SU-DHL-6 (cell line): Measurements from ENCODE around the gene FIBIN.

Source experiments
- H2AFZ ChIP-seq: fragments of 200-600 bp; sonication (generic); 2 replicates; pipeline ENCODE4 v1.6.1; 2014; ENCODE audit warnings: low read depth, mild to moderate bottlenecking, moderate library complexity, mixed read lengths, antibody characterized with exemption, low read length; ENCODE audit not compliant: severe bottlenecking
- H3F3A ChIP-seq: fragments of 200-600 bp; shearing (Covaris generic); 2 replicates; pipeline ENCODE4 v1.6.0; 2016; ENCODE audit warnings: antibody characterized with exemption, mild to moderate bottlenecking; ENCODE audit not compliant: insufficient read depth
- H3K27ac ChIP-seq: fragments of 200-600 bp; sonication (generic); 2 replicates; pipeline ENCODE4 v1.5.1; 2016; ENCODE audit warnings: low read depth, mild to moderate bottlenecking, low read length, moderate library complexity, mixed read lengths
- H3K27me3 ChIP-seq: fragments of 200-600 bp; sonication (generic), shearing (Covaris generic); 2 replicates; pipeline ENCODE4 v1.6.0; 2014; ENCODE audit warnings: mild to moderate bottlenecking, low read length
- H3K36me3 ChIP-seq: fragments of 200-600 bp; sonication (generic); 2 replicates; pipeline ENCODE4 v1.6.1; 2014; ENCODE audit warnings: mild to moderate bottlenecking, low read length, mixed read lengths
- H3K4me2 ChIP-seq: fragments of 300-600, 200-600 bp; shearing (Covaris generic), sonication (generic); 2 replicates; pipeline ENCODE4 v1.6.0; 2014; ENCODE audit warnings: low read length, low read depth, mild to moderate bottlenecking; ENCODE audit not compliant: poor library complexity, severe bottlenecking
- H3K4me3 ChIP-seq: fragments of 200-600 bp; sonication (generic); 2 replicates; pipeline ENCODE4 v1.5.1; 2014; ENCODE audit warnings: antibody characterized with exemption, low read length, mild to moderate bottlenecking, mixed read lengths; ENCODE audit not compliant: insufficient read depth, poor library complexity, severe bottlenecking
- H3K79me2 ChIP-seq: fragments of 200-600 bp; sonication (generic); 2 replicates; pipeline ENCODE4 v1.6.1; 2014; ENCODE audit warnings: mild to moderate bottlenecking, low read length, moderate library complexity; ENCODE audit not compliant: insufficient read depth
- H3K9ac ChIP-seq: fragments of 200-600 bp; sonication (generic); 2 replicates; pipeline ENCODE4 v1.7.0; 2014; ENCODE audit warnings: mild to moderate bottlenecking, low read length
- H3K9me2 ChIP-seq: fragments of 200-600 bp; sonication (generic); replicated peaks from 2 replicates; pipeline ENCODE4 v1.6.1; 2014; ENCODE audit warnings: low read length; ENCODE audit not compliant: insufficient read depth
- H3K9me3 ChIP-seq: fragments of 200-600 bp; sonication (generic); 2 replicates; pipeline ENCODE4 v1.6.1; 2014; ENCODE audit warnings: low read length, mixed read lengths; ENCODE audit not compliant: insufficient read depth
- H4K20me1 ChIP-seq: fragments of 200-600 bp; sonication (generic); 2 replicates; pipeline ENCODE4 v1.6.1; 2014; ENCODE audit warnings: low read depth, mild to moderate bottlenecking, antibody characterized with exemption, low read length, moderate library complexity, mixed read lengths
- EZH2phosphoT487 ChIP-seq: fragments of 200-600 bp; sonication (generic), shearing (Covaris generic); conservative IDR thresholded peaks from 2 replicates; pipeline ENCODE4 v1.6.1; 2018; ENCODE audit warnings: mild to moderate bottlenecking, antibody characterized with exemption, low read length, moderate library complexity, mixed read lengths
- TF ChIP-seq, protein P1 (sequence below): fragments of 200-600 bp; sonication (generic); IDR thresholded peaks from one replicate; pipeline ENCODE4 v1.5.1; 2017; ENCODE audit warnings: antibody characterized with exemption, mild to moderate bottlenecking, low read length, moderate library complexity; ENCODE audit not compliant: insufficient read depth, poor library complexity, severe bottlenecking

FIBIN gene

DNA sequence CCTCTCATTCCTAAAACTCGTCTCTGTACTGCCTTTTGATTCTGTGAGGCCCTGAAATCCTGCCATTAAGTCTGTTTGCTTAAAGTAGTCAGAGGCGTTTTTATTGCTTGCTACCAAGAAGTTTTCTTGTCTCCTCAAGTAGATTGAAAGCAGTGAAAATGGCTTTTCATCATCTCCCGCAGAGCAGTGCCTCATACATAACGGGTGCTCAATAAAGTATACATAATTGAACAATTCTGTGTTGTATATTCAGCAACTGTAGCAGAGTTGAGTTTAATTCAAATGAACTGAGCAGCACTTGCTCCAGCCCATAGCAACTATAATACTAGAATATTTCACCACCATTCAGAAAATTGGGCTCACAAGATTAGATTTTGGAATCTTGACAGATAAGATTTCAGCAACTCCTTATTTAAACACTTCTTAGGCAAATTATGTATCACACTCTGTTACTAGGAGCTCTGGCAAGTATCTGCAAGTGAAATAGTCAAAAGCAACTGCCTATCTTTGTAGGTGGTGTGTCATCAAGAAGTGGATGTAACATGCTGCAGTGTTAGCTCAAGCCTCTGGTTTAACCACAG lies 20.0 kb downstream of the FIBIN start:
- Histone ChIP-seq H3K9me3 (no peaks in the 10 kb centered on the region), H2AFZ (no peak overlapping the region), H3K27ac (no peak overlapping the region), H3K4me3 (no peak overlapping the region), H3K27me3 (no peaks in the 10 kb centered on the region), H3F3A (no peaks in the 10 kb centered on the region), H3K9me2 (no peaks in the 10 kb centered on the region), H3K79me2 (no peaks in the 10 kb centered on the region), H3K9ac (no peak overlapping the region), H3K4me2 (no peak overlapping the region), H4K20me1 (no peaks in the 10 kb centered on the region), H3K36me3 (no peaks in the 10 kb centered on the region)
- TF ChIP-seq, protein P1, sequence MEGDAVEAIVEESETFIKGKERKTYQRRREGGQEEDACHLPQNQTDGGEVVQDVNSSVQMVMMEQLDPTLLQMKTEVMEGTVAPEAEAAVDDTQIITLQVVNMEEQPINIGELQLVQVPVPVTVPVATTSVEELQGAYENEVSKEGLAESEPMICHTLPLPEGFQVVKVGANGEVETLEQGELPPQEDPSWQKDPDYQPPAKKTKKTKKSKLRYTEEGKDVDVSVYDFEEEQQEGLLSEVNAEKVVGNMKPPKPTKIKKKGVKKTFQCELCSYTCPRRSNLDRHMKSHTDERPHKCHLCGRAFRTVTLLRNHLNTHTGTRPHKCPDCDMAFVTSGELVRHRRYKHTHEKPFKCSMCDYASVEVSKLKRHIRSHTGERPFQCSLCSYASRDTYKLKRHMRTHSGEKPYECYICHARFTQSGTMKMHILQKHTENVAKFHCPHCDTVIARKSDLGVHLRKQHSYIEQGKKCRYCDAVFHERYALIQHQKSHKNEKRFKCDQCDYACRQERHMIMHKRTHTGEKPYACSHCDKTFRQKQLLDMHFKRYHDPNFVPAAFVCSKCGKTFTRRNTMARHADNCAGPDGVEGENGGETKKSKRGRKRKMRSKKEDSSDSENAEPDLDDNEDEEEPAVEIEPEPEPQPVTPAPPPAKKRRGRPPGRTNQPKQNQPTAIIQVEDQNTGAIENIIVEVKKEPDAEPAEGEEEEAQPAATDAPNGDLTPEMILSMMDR: no peak
- no peak for TF ChIP-seq EZH2phosphoT487

DNA sequence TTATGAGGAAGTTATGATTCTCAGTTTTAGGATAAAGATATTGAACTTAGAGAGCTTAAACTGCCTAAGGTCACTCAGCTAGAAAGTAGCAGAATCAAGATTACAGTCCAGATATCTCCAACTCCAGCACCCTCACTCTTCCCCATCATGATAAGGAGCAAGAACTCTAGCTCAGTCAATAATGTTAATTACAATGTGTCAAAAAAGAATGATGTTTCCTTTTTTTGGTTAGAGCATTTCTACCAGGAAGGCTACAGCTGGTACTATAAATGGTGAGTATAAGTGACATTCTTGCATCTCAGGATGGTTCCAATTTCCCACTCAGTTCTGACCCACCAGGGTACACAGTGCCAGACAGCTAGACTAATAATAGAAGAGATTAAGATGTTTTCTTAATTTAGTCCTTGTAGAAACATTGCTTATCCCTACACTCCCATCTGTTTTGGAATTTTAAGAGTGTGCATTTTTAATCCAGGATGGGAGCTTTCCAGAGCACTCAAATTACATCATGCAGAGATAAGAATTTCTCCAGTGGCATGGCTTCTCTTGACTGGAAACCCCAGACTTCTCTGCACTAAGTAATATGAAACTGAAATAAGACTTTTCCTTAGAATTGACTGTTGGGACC lies 25.1 kb downstream of the FIBIN start:
- no peak overlapping the region for H3K4me2 ChIP-seq
- no peaks in the 10 kb centered on the region for H3K79me2 ChIP-seq
- H3K4me3 ChIP-seq: no peak overlapping the region

DNA sequence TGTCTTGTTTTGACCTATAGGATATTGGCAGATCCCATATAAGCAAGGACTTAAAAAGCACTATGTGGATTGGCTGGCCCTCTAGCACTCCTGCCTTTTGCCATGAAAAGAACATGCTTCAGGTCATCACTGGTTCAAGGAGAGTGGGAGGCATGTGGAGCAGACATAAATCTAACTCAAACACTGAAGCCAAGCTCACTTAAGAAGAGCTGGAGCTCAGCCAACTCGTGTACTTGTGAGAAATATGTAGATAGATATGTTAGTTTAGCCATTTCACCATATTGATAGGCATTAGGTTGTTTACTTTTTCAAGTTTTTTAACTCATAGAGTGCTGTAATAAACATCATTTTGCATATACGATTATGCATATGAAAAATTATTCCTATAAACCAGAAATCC lies 26.8 kb downstream of the FIBIN start:
- H3K36me3 ChIP-seq: no peaks in the 10 kb centered on the region
- no peak for TF ChIP-seq EZH2phosphoT487
- TF ChIP-seq, protein P1: no peak
- H3K9ac ChIP-seq: no peak overlapping the region
- H4K20me1 ChIP-seq: no peaks in the 10 kb centered on the region
- H3K4me3 ChIP-seq: no peak overlapping the region
- no peak overlapping the region for H3K4me2 ChIP-seq
- H3F3A ChIP-seq: no peaks in the 10 kb centered on the region
- H3K9me2 ChIP-seq: no peaks in the 10 kb centered on the region
- no peaks in the 10 kb centered on the region for H3K79me2 ChIP-seq
- H2AFZ ChIP-seq: no peak overlapping the region
- no peak overlapping the region for H3K27ac ChIP-seq
- no peaks in the 10 kb centered on the region for H3K9me3 ChIP-seq
- H3K27me3 ChIP-seq: no peaks in the 10 kb centered on the region

More for the DNA sequence above, 25.1 kb downstream of the FIBIN start:
- Histone ChIP-seq H3K9ac (no peak overlapping the region), H3K9me3 (no peaks in the 10 kb centered on the region), H3K27ac (no peak overlapping the region), H3K27me3 (no peaks in the 10 kb centered on the region), H3K36me3 (no peaks in the 10 kb centered on the region), H3F3A (no peaks in the 10 kb centered on the region), H2AFZ (no peak overlapping the region), H4K20me1 (no peaks in the 10 kb centered on the region), H3K9me2 (no peaks in the 10 kb centered on the region)
- TF ChIP-seq, protein P1: no peak
- TF ChIP-seq EZH2phosphoT487: no peak
